HG02852 (cell line): ENCODE measurements around the gene EPHB1.
"Not testable (repeated sequence)": the region's sequence is repeated elsewhere in the genome, so short reads cannot be mapped to it uniquely, and the experiment has no call there.

Source experiments
- ATAC-seq: cut with Tn5 transposase; IDR thresholded peaks from one replicate; pipeline ENCODE4 v1.9.1; 2021; ENCODE audit warnings: mild to moderate bottlenecking, moderate library complexity; ENCODE audit not compliant: unreplicated experiment

Gene EPHB1

GRCh38 chr3:134938029-134938525 is 143.0 kb downstream of the EPHB1 start:
- ATAC-seq = no peak

GRCh38 chr3:134939978-134940377 is 144.9 kb downstream of the EPHB1 start:
- ATAC-seq = no peak

- ATAC-seq = no peak
Measured at GRCh38 chr3:134941820-134942219, 146.8 kb downstream of the EPHB1 start.

GRCh38 chr3:134944429-134944828 is 149.4 kb downstream of the EPHB1 start:
- no peak for ATAC-seq

GRCh38 chr3:134949150-134949549 is 154.1 kb downstream of the EPHB1 start:
- ATAC-seq = no peak

GRCh38 chr3:134952371-134952770 is 157.3 kb downstream of the EPHB1 start:
- ATAC-seq = no peak

- no peak for ATAC-seq
Measured at GRCh38 chr3:134955874-134956273, 160.8 kb downstream of the EPHB1 start.

GRCh38 chr3:134956395-134956794 is 161.3 kb downstream of the EPHB1 start:
- peak; percentile 66 for ATAC-seq

- no peak for ATAC-seq
Measured at GRCh38 chr3:134956844-134957243, 161.8 kb downstream of the EPHB1 start.

- ATAC-seq = no peak
Measured at GRCh38 chr3:134959516-134959915, 164.5 kb downstream of the EPHB1 start.

GRCh38 chr3:134964226-134964625 is 169.2 kb downstream of the EPHB1 start:
- ATAC-seq = no peak

GRCh38 chr3:134965865-134966481 is 170.9 kb downstream of the EPHB1 start:
- ATAC-seq = no peak

GRCh38 chr3:134970895-134971294 is 175.8 kb downstream of the EPHB1 start:
- ATAC-seq = no peak

GRCh38 chr3:134971306-134971705 is 176.2 kb downstream of the EPHB1 start:
- no peak for ATAC-seq

GRCh38 chr3:134971907-134972306 is 176.8 kb downstream of the EPHB1 start:
- ATAC-seq = not testable (repeated sequence)

GRCh38 chr3:134972836-134973455 is 177.9 kb downstream of the EPHB1 start:
- ATAC-seq = no peak

- ATAC-seq = no peak
Measured at GRCh38 chr3:134974624-134975023, 179.6 kb downstream of the EPHB1 start.

GRCh38 chr3:134976948-134977347 is 181.9 kb downstream of the EPHB1 start:
- ATAC-seq = no peak

- ATAC-seq = no peak
Measured at GRCh38 chr3:134978658-134979057, 183.6 kb downstream of the EPHB1 start.

GRCh38 chr3:134985864-134986715 is 191.0 kb downstream of the EPHB1 start:
- no peak for ATAC-seq

GRCh38 chr3:134988666-134989065 is 193.6 kb downstream of the EPHB1 start:
- ATAC-seq = no peak

GRCh38 chr3:134991003-134991402 is 195.9 kb downstream of the EPHB1 start:
- no peak for ATAC-seq
